ENCODE data around the gene XRCC3.

- no peak for TF ChIP-seq CTCF (IDR thresholded peaks at IDR 0.05)
- TF ChIP-seq POLR2A (IDR thresholded peaks at IDR 0.05): no peak
Measured at GRCh38 chr14:103748534-103748857, 33.2 kb upstream of the XRCC3 start.
